Mucosa of rectum (tissue), 2 donors: ENCODE measurements around the gene TSNAXIP1.
"Not testable (repeated sequence)": the region's sequence is repeated elsewhere in the genome, so short reads cannot be mapped to it uniquely, and the experiment has no call there.

Experiments used
- H3K27ac ChIP-seq, 2 donors: one replicate each; pipeline ENCODE4 v1.7.0; 2013; ENCODE audit warnings: inconsistent platforms in 2 of 2, low read depth in 2 of 2, low read length in 2 of 2
- H3K27me3 ChIP-seq, 2 donors: one replicate each; pipeline ENCODE4 v1.7.0; 2013; ENCODE audit warnings: low read length in 2 of 2; ENCODE audit not compliant: control insufficient read depth in 2 of 2, insufficient read depth in 2 of 2
- H3K36me3 ChIP-seq, 2 donors: one replicate each; pipeline ENCODE4 v1.7.0; 2013; ENCODE audit warnings: low read length in 2 of 2; ENCODE audit not compliant: control insufficient read depth in 2 of 2, insufficient read depth in 2 of 2
- H3K4me1 ChIP-seq, 2 donors: one replicate each; pipeline ENCODE4 v1.7.0; 2013; ENCODE audit warnings: low read length in 2 of 2, mild to moderate bottlenecking in 1 of 2; ENCODE audit not compliant: control insufficient read depth in 2 of 2, insufficient read depth in 2 of 2
- H3K4me3 ChIP-seq, 2 donors: one replicate each; pipeline ENCODE4 v1.7.0; 2013; ENCODE audit warnings: low read length in 2 of 2
- H3K9ac ChIP-seq, 2 donors: one replicate each; pipeline ENCODE4 v1.7.0; 2013; ENCODE audit warnings: low read length in 2 of 2, low read depth in 1 of 2, mild to moderate bottlenecking in 1 of 2
- H3K9me3 ChIP-seq, 2 donors: one replicate each; pipeline ENCODE4 v1.7.0; 2013; ENCODE audit warnings: low read length in 2 of 2; ENCODE audit not compliant: control insufficient read depth in 2 of 2
- donor health status: healthy.
- donor health status: Normal muscosa, but diverticular disease.

Gene TSNAXIP1

DNA sequence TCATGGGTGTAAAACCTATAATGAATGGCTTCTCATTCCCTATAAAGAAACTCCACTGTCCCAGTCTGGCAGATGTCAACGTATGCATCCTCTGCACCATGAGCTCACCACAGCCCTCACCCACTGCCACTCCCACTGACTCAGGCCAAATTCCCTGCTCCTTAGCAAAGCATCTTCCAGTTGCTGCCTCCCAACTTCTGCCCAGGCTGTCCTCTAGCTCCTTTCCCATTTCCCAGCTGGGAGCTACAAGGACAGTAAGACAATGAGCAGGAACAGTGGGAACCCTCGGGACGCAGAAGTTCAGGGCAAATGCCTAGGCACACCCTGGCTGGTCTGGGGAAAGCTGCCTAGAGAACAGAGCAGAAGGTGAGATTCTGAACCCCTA, 26.3 kb downstream of the TSNAXIP1 start:
- H3K4me3 ChIP-seq: peak overlapping the region; percentile 73 to 83
- H3K36me3 ChIP-seq: peaks cover 21 to 32% of the 10 kb centered on the region in 2 donors
- no peaks in the 10 kb centered on the region for H3K9me3 ChIP-seq
- no peaks in the 10 kb centered on the region for H3K27me3 ChIP-seq
- peaks cover 8 to 9% of the 10 kb centered on the region in 2 donors for H3K4me1 ChIP-seq
- H3K27ac ChIP-seq: no peak overlapping the region
- peak overlapping the region; percentile 73 to 81 for H3K9ac ChIP-seq

- Histone ChIP-seq H3K4me3 (peak overlapping the region; percentile 73 to 83), H3K9ac (peak overlapping the region; percentile 73 to 81), H3K4me1 (peaks cover 8 to 9% of the 10 kb centered on the region in 2 donors), H3K27me3 (no peaks in the 10 kb centered on the region), H3K27ac (peak overlapping the region in 1 of 2 donors; percentile 2), H3K9me3 (no peaks in the 10 kb centered on the region), H3K36me3 (peaks cover 21 to 27% of the 10 kb centered on the region in 2 donors)
Observed at GRCh38 chr16:67833415-67834241, 26.9 kb downstream of the TSNAXIP1 start.

GRCh38 chr16:67834242-67834614, 27.5 kb downstream of the TSNAXIP1 start:
- Histone ChIP-seq H3K36me3 (peaks cover 21 to 25% of the 10 kb centered on the region in 2 donors), H3K9ac (peak overlapping the region in 1 of 2 donors; percentile 24), H3K4me1 (peaks cover 8 to 9% of the 10 kb centered on the region in 2 donors), H3K4me3 (peak overlapping the region; percentile 73 to 83), H3K27me3 (no peaks in the 10 kb centered on the region), H3K27ac (peak overlapping the region in 1 of 2 donors; percentile 2), H3K9me3 (no peaks in the 10 kb centered on the region)

DNA sequence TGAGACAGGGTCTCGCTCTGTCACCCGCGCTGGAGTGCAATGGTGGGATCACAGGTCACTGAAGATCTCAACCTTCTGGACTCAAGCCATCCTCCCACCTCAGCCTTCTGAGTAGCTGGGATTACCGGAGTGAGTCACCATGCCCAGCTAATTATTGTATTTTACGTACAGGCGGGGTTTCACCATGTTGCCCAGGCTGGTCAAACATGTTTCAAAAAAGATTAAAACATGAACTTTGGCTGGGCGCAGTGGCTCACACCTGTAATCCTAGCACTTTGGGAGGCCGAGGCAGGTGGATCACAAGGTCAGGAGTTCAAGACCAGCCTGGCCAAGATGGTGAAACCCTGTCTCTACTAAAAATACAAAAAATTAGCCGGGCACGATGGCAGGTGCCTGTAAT, 30.5 kb downstream of the TSNAXIP1 start:
- not testable (repeated sequence) for H3K9ac ChIP-seq, H3K9me3 ChIP-seq, H3K36me3 ChIP-seq, H3K4me3 ChIP-seq, H3K27ac ChIP-seq, H3K27me3 ChIP-seq
- peaks cover 11 to 13% of the 10 kb centered on the region in 2 donors for H3K4me1 ChIP-seq

GRCh38 chr16:67837811-67838210, 31.1 kb downstream of the TSNAXIP1 start:
- no peaks in the 10 kb centered on the region for H3K27me3 ChIP-seq
- H3K9me3 ChIP-seq: no peaks in the 10 kb centered on the region
- H3K9ac ChIP-seq: no peak overlapping the region
- H3K4me3 ChIP-seq: no peak overlapping the region
- H3K4me1 ChIP-seq: peaks cover 9% of the 10 kb centered on the region in 2 donors
- no peak overlapping the region for H3K27ac ChIP-seq
- no peaks in the 10 kb centered on the region for H3K36me3 ChIP-seq

GRCh38 chr16:67841198-67841815, 34.6 kb downstream of the TSNAXIP1 start:
- Histone ChIP-seq H3K36me3 (no peaks in the 10 kb centered on the region), H3K9me3 (no peaks in the 10 kb centered on the region), H3K27me3 (no peaks in the 10 kb centered on the region), H3K4me1 (peaks cover 35 to 38% of the 10 kb centered on the region in 2 donors), H3K9ac (peak overlapping the region; percentile 85 to 97), H3K27ac (peak overlapping the region; percentile 97 to 99), H3K4me3 (peak overlapping the region; percentile 88 to 90)

GRCh38 chr16:67841816-67842508, 35.3 kb downstream of the TSNAXIP1 start, which contains the start of gene THAP11:
Gene THAP11 (plus strand): TSS chr16:67842320. CDS start chr16:67842555, 235 bp downstream.
- H3K27ac ChIP-seq: peak within 1 kb of the TSS; percentile 97 to 99
- H3K27me3 ChIP-seq: no peaks in the 10 kb centered on the region
- H3K4me1 ChIP-seq: peaks cover 35 to 38% of the 10 kb centered on the region in 2 donors
- H3K36me3 ChIP-seq: no peaks in the 10 kb centered on the region
- peak within 1 kb of the TSS; percentile 88 to 90 for H3K4me3 ChIP-seq
- H3K9ac ChIP-seq: peak within 1 kb of the TSS; percentile 85 to 97
- no peaks in the 10 kb centered on the region for H3K9me3 ChIP-seq

DNA sequence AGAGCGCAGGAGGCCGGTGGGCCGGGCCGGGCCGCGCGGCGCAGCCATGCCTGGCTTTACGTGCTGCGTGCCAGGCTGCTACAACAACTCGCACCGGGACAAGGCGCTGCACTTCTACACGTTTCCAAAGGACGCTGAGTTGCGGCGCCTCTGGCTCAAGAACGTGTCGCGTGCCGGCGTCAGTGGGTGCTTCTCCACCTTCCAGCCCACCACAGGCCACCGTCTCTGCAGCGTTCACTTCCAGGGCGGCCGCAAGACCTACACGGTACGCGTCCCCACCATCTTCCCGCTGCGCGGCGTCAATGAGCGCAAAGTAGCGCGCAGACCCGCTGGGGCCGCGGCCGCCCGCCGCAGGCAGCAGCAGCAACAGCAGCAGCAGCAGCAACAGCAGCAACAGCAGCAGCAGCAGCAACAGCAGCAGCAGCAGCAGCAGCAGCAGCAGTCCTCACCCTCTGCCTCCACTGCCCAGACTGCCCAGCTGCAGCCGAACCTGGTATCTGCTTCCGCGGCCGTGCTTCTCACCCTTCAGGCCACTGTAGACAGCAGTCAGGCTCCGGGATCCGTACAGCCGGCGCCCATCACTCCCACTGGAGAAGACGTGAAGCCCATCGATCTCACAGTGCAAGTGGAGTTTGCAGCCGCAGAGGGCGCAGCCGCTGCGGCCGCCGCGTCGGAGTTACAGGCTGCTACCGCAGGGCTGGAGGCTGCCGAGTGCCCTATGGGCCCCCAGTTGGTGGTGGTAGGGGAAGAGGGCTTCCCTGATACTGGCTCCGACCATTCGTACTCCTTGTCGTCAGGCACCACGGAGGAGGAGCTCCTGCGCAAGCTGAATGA, 36.0 kb downstream of the TSNAXIP1 start:
- Histone ChIP-seq H3K4me1 (peaks cover 38 to 40% of the 10 kb centered on the region in 2 donors), H3K27me3 (no peaks in the 10 kb centered on the region), H3K9me3 (no peaks in the 10 kb centered on the region), H3K4me3 (peak overlapping the region; percentile 88 to 90), H3K9ac (peak overlapping the region; percentile 85 to 97), H3K27ac (peak overlapping the region; percentile 97 to 99), H3K36me3 (no peaks in the 10 kb centered on the region)

GRCh38 chr16:67843343-67843765, 36.7 kb downstream of the TSNAXIP1 start:
- H3K9ac ChIP-seq: peak overlapping the region; percentile 72 to 85
- no peaks in the 10 kb centered on the region for H3K9me3 ChIP-seq
- peak overlapping the region; percentile 88 to 90 for H3K4me3 ChIP-seq
- H3K36me3 ChIP-seq: no peaks in the 10 kb centered on the region
- H3K4me1 ChIP-seq: peaks cover 44 to 46% of the 10 kb centered on the region in 2 donors
- H3K27ac ChIP-seq: peak overlapping the region; percentile 97 to 99
- no peaks in the 10 kb centered on the region for H3K27me3 ChIP-seq
